H9 (cell line): Measurements from ENCODE around the gene OXLD1. TPM values are rescaled to one million over a fixed set of nuclear protein-coding genes. Genes with fewer than 3 reads are reported as not detected.

Experiments used
- DNase-seq: peaks from one replicate; pipeline ENCODE4 v3.0.0-alpha.2; 2017
- H2AFZ ChIP-seq: one replicate; pipeline ENCODE4 v1.6.1; 2013; ENCODE audit warnings: mild to moderate bottlenecking, low read length, control low read depth, moderate library complexity
- H2AK5ac ChIP-seq: 2 replicates; pipeline ENCODE4 v1.6.1; 2013; ENCODE audit warnings: low read length, control low read depth, mixed read lengths; ENCODE audit not compliant: insufficient read length
- H2BK120ac ChIP-seq: one replicate; pipeline ENCODE4 v1.6.1; 2013; ENCODE audit warnings: low read depth, mild to moderate bottlenecking, low read length, control low read depth, inconsistent platforms; ENCODE audit not compliant: poor library complexity, severe bottlenecking
- H2BK12ac ChIP-seq: 2 replicates; pipeline ENCODE4 v1.6.1; 2013; ENCODE audit warnings: low read length, control low read depth, mixed read lengths, low read depth; ENCODE audit not compliant: insufficient read length
- H2BK15ac ChIP-seq: 2 replicates; pipeline ENCODE4 v1.6.1; 2013; ENCODE audit warnings: low read depth, low read length, control low read depth
- H2BK20ac ChIP-seq: one replicate; pipeline ENCODE4 v1.6.1; 2013; ENCODE audit warnings: low read depth, mild to moderate bottlenecking, low read length, control low read depth, inconsistent platforms; ENCODE audit not compliant: poor library complexity, severe bottlenecking
- H2BK5ac ChIP-seq: 2 replicates; pipeline ENCODE4 v1.6.1; 2013; ENCODE audit warnings: low read length, control low read depth, mixed read lengths; ENCODE audit not compliant: insufficient read length
- H3K14ac ChIP-seq: 2 replicates; pipeline ENCODE4 v1.6.1; 2013; ENCODE audit warnings: low read length, control low read depth; ENCODE audit not compliant: insufficient read depth
- H3K18ac ChIP-seq: 2 replicates; pipeline ENCODE4 v1.6.1; 2013; ENCODE audit warnings: low read depth, mild to moderate bottlenecking, mixed read lengths, low read length, control low read depth; ENCODE audit not compliant: insufficient read length
- H3K23ac ChIP-seq: 2 replicates; pipeline ENCODE4 v1.6.1; 2013; ENCODE audit warnings: low read length, control low read depth, mixed read lengths, low read depth; ENCODE audit not compliant: insufficient read length
- H3K23me2 ChIP-seq: 2 replicates; pipeline ENCODE4 v1.6.1; 2013; ENCODE audit warnings: low read depth, mild to moderate bottlenecking, mixed read lengths, low read length, control low read depth; ENCODE audit not compliant: insufficient read length, poor library complexity, severe bottlenecking
- H3K27ac ChIP-seq: 2 replicates; pipeline ENCODE4 v1.5.1; 2013; ENCODE audit warnings: low read length, control low read depth, mixed read lengths, low read depth; ENCODE audit not compliant: insufficient read length
- H3K27me3 ChIP-seq: 2 replicates; pipeline ENCODE4 v1.6.1; 2013; ENCODE audit warnings: low read length, control low read depth, inconsistent platforms; ENCODE audit not compliant: insufficient read depth
- H3K4ac ChIP-seq: 2 replicates; pipeline ENCODE4 v1.6.1; 2013; ENCODE audit warnings: low read depth, mild to moderate bottlenecking, control low read depth, inconsistent platforms, low read length, moderate library complexity
- H3K4me1 ChIP-seq: 2 replicates; pipeline ENCODE4 v1.6.1; 2013; ENCODE audit warnings: low read length, control low read depth, inconsistent platforms; ENCODE audit not compliant: insufficient read depth
- H3K4me2 ChIP-seq: 2 replicates; pipeline ENCODE4 v1.6.1; 2013; ENCODE audit warnings: low read length, control low read depth, mixed read lengths; ENCODE audit not compliant: insufficient read length, insufficient read depth
- H3K56ac ChIP-seq: 2 replicates; pipeline ENCODE4 v1.6.1; 2013; ENCODE audit warnings: low read depth, mild to moderate bottlenecking, mixed read lengths, low read length, control low read depth; ENCODE audit not compliant: insufficient read length
- H3K79me1 ChIP-seq: 2 replicates; pipeline ENCODE4 v1.6.1; 2013; ENCODE audit warnings: low read depth, mild to moderate bottlenecking, moderate library complexity, low read length, control low read depth, inconsistent platforms; ENCODE audit not compliant: insufficient read depth, poor library complexity, severe bottlenecking
- H3K79me2 ChIP-seq: 2 replicates; pipeline ENCODE4 v1.6.1; 2013; ENCODE audit warnings: low read length, control low read depth, inconsistent platforms; ENCODE audit not compliant: insufficient read depth
- H3K9ac ChIP-seq: 2 replicates; pipeline ENCODE4 v1.6.1; 2013; ENCODE audit warnings: low read length, control low read depth, mixed read lengths; ENCODE audit not compliant: insufficient read length; ENCODE audit errors: extremely low read depth
- H3K9me3 ChIP-seq: one replicate; pipeline ENCODE4 v1.6.1; 2013; ENCODE audit warnings: low read depth, low read length, inconsistent platforms; ENCODE audit not compliant: control insufficient read depth
- H3T11ph ChIP-seq: one replicate; pipeline ENCODE4 v1.6.1; 2013; ENCODE audit warnings: mild to moderate bottlenecking, low read length, control low read depth, inconsistent platforms
- H4K20me1 ChIP-seq: one replicate; pipeline ENCODE4 v1.6.1; 2013; ENCODE audit not compliant: control insufficient read depth, insufficient read length, insufficient read depth
- H4K5ac ChIP-seq: 2 replicates; pipeline ENCODE4 v1.6.1; 2013; ENCODE audit warnings: low read depth, mild to moderate bottlenecking, mixed read lengths, low read length, control low read depth; ENCODE audit not compliant: insufficient read length
- H4K8ac ChIP-seq: replicated peaks from 2 replicates; pipeline ENCODE4 v1.6.1; 2013; ENCODE audit warnings: low read length, control low read depth, mixed read lengths, low read depth; ENCODE audit not compliant: insufficient read length
- H4K91ac ChIP-seq: 2 replicates; pipeline ENCODE4 v1.6.1; 2013; ENCODE audit warnings: low read depth, mild to moderate bottlenecking, moderate library complexity, mixed read lengths, low read length, control low read depth; ENCODE audit not compliant: insufficient read length
- H3K27ac Mint-ChIP-seq, 3 experiments: 2 replicates in 2 of 3; 3 replicates in 1 of 3; pipeline ENCODE4 v1.8.0; 2020 to 2021; ENCODE audit warnings: mixed read lengths in 3 of 3, mild to moderate bottlenecking in 1 of 3, moderate library complexity in 1 of 3
- H3K27me3 Mint-ChIP-seq: 2 replicates; pipeline ENCODE4 v1.8.0; 2021; ENCODE audit warnings: low read depth, mild to moderate bottlenecking, moderate library complexity, mixed read lengths
- H3K36me3 Mint-ChIP-seq, 3 experiments: 2 replicates in 2 of 3; 3 replicates in 1 of 3; pipeline ENCODE4 v1.8.0; 2020 to 2021; ENCODE audit warnings: low read depth in 3 of 3, mixed read lengths in 3 of 3; ENCODE audit not compliant: insufficient read depth in 1 of 3
- H3K4me1 Mint-ChIP-seq, 2 experiments: 2 replicates each; pipeline ENCODE4 v1.8.0; 2020; ENCODE audit warnings: mixed read lengths in 2 of 2
- H3K4me3 Mint-ChIP-seq, 2 experiments: 2 replicates in 1 of 2; 3 replicates in 1 of 2; pipeline ENCODE4 v1.8.0; 2020 to 2021; ENCODE audit warnings: mild to moderate bottlenecking in 2 of 2, mixed read lengths in 2 of 2, moderate library complexity in 1 of 2
- H3K9me3 Mint-ChIP-seq, 2 experiments: 2 replicates in 1 of 2; 3 replicates in 1 of 2; pipeline ENCODE4 v1.8.0; 2020; ENCODE audit warnings: mild to moderate bottlenecking in 2 of 2, mixed read lengths in 2 of 2, moderate library complexity in 1 of 2
- CTCF ChIP-seq: fragments of 200-600 bp; sonication (generic); conservative IDR thresholded peaks from 3 replicates; pipeline ENCODE4 v1.8.0; 2021; ENCODE audit warnings: antibody characterized with exemption, mild to moderate bottlenecking
- WGBS: extraction: QIAGEN DNeasy Blood & Tissue Kit; methylation state at CpG from one replicate; pipeline ENCODE4 v1.1.7; 2013; ENCODE audit warnings: missing lambda C conversion rate, low lambda C conversion rate, mixed read lengths; ENCODE audit not compliant: insufficient read length; ENCODE audit errors: extremely low coverage; 5-methylcytosine and 5-hydroxymethylcytosine counted together
- total RNA-seq: library from RNA; stranded (reverse); gene quantifications from 2 replicates; pipeline ENCODE4 v1.2.1, GENCODE V29; 2021

OXLD1 gene
- total RNA-seq, 1 experiment from 2014 or later: 25.0 TPM

DNA sequence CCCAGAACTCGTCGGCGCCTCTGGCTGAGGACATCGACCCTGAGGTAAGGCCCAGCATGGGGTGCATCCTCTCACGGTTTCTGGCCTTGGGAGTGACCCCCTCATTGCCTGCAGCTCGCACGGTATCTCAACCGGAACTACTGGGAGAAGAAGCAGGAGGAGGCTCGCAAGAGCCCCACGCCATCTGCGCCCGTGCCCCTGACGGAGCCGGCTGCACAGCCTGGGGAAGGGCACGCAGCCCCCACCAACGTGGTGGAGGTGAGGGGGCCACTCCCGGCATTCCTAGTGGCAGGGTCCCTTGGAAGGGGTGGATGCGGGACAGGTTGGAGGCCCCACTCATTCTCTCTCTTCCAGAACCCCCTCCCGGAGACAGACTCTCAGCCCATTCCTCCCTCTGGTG lies 28.4 kb upstream of the OXLD1 start:
- Histone ChIP-seq H2BK12ac (no peak overlapping the region), H4K20me1 (no peaks in the 10 kb centered on the region), H3K4me1 (no peaks in the 10 kb centered on the region), H3K18ac (no peak overlapping the region), H4K91ac (no peak overlapping the region), H3K14ac (no peak overlapping the region), H2AFZ (no peak overlapping the region), H3K4me2 (no peak overlapping the region), H2BK15ac (no peak overlapping the region), H2AK5ac (no peak overlapping the region), H3K23me2 (no peaks in the 10 kb centered on the region), H3K79me2 (no peaks in the 10 kb centered on the region), H3K27me3 (no peaks in the 10 kb centered on the region), H3K9me3 (no peaks in the 10 kb centered on the region), H4K8ac (no peak overlapping the region), H3K23ac (no peak overlapping the region), H3K56ac (no peak overlapping the region), H3K79me1 (no peaks in the 10 kb centered on the region), H3T11ph (no peak overlapping the region), H3K9ac (no peak overlapping the region), H2BK120ac (no peak overlapping the region), H3K4ac (no peak overlapping the region), H4K5ac (no peak overlapping the region), H2BK20ac (no peak overlapping the region), H2BK5ac (no peak overlapping the region), H3K27ac (no peak overlapping the region)
- DNase-seq: no peak
- H3K9me3 Mint-ChIP-seq: no peaks in the 10 kb centered on the region
- H3K27ac Mint-ChIP-seq: no peak overlapping the region
- WGBS: no CpG with 5 or more reads among the region's 19 CpGs
- H3K36me3 Mint-ChIP-seq: peaks cover 31 to 73% (median 61%) of the 10 kb centered on the region in 3 experiments
- no peak overlapping the region for H3K4me3 Mint-ChIP-seq
- H3K4me1 Mint-ChIP-seq: no peaks in the 10 kb centered on the region
- no peaks in the 10 kb centered on the region for H3K27me3 Mint-ChIP-seq
- TF ChIP-seq CTCF: no peak
